Hematopoietic multipotent progenitor cell treated with erythropoietin and hydrocortisone succinate and interleukin-3 and kit ligand, for 6 days (in vitro differentiated cells): ENCODE data around the gene GNAO1.

ENCODE experiments used
- DNase-seq: peaks from one replicate; pipeline ENCODE4 v3.0.0-alpha.2; 2015

Gene GNAO1

GRCh38 chr16:56352351-56353053 lies 161.2 kb downstream of the GNAO1 start:
- no peak for DNase-seq

- DNase-seq = no peak
These were observed 162.0 kb downstream of the GNAO1 start for GRCh38 chr16:56353054-56353921.

GRCh38 chr16:56354016-56354415 lies 162.7 kb downstream of the GNAO1 start:
- DNase-seq = no peak

GRCh38 chr16:56354746-56355145 lies 163.5 kb downstream of the GNAO1 start:
- no peak for DNase-seq

- no peak for DNase-seq
These were observed 163.9 kb downstream of the GNAO1 start for GRCh38 chr16:56355221-56355620.

GRCh38 chr16:56355786-56356275 lies 164.5 kb downstream of the GNAO1 start:
- peak; percentile 37 for DNase-seq

- peak; percentile 89 for DNase-seq
These were observed 165.3 kb downstream of the GNAO1 start for GRCh38 chr16:56356276-56357240.

GRCh38 chr16:56357241-56357764 lies 166.0 kb downstream of the GNAO1 start:
- peak; percentile 42 for DNase-seq

GRCh38 chr16:56357765-56358322 lies 166.6 kb downstream of the GNAO1 start:
- peak; percentile 54 for DNase-seq

GRCh38 chr16:56360117-56361008 lies 169.1 kb downstream of the GNAO1 start:
- DNase-seq = no peak

- no peak for DNase-seq
These were observed 170.9 kb downstream of the GNAO1 start for GRCh38 chr16:56362057-56362655.

- DNase-seq = no peak
These were observed 171.4 kb downstream of the GNAO1 start for GRCh38 chr16:56362706-56363105.

- DNase-seq = no peak
These were observed 172.0 kb downstream of the GNAO1 start for GRCh38 chr16:56363181-56363716.

GRCh38 chr16:56363781-56364565 lies 172.7 kb downstream of the GNAO1 start:
- DNase-seq = no peak

- no peak for DNase-seq
These were observed 173.6 kb downstream of the GNAO1 start for GRCh38 chr16:56364865-56365264.

GRCh38 chr16:56365552-56365951 lies 174.3 kb downstream of the GNAO1 start:
- no peak for DNase-seq

GRCh38 chr16:56366945-56367344 lies 175.7 kb downstream of the GNAO1 start:
- DNase-seq = no peak

- no peak for DNase-seq
These were observed 176.5 kb downstream of the GNAO1 start for GRCh38 chr16:56367764-56368163.

GRCh38 chr16:56368545-56368944 lies 177.3 kb downstream of the GNAO1 start:
- no peak for DNase-seq

- no peak for DNase-seq
These were observed 177.9 kb downstream of the GNAO1 start for GRCh38 chr16:56369202-56369601.
